Measurements from ENCODE around the gene KRTAP5-11.
"Not testable (repeated sequence)": the region's sequence is repeated elsewhere in the genome, so short reads cannot be mapped to it uniquely, and the experiment has no call there.

DNA sequence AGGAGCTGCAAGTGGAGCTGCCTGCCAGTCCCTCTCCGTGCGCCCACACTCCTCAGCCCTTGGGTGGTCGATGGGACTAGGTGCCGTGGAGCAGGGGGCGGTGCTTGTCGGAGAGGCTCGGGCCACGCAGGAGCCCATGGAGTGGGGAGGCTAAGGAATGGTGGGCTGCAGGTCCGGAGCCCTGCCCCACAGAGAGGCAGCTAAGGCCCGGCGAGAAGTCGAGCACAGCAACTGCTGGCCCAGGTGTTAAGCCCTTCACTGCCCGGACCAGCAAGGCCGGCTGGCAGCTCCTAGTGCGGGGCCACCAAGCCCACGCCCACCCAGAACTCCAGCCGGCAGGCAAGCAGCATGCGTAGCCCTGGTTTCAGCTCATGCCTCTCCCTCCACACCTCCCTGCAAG, 48.9 kb upstream of the KRTAP5-11 start:
- TF ChIP-seq CTCF, POLR2A (IDR thresholded peaks at IDR 0.05): not testable (repeated sequence)

Data from Peyer's patch (tissue), 4 donors.